Globus pallidus (tissue), 1 donor: ENCODE results near the gene PDE11A.
"Not testable (repeated sequence)": the region's sequence is repeated elsewhere in the genome, so short reads cannot be mapped to it uniquely, and the experiment has no call there.

Experiments used
- DNase-seq: peaks from one replicate; pipeline ENCODE4 v3.0.0-alpha.2; 2015; ENCODE audit warnings: low spot score

Gene PDE11A

GRCh38 chr2:177882501-177882900, 190.1 kb downstream of the PDE11A start:
- no peak for DNase-seq

DNA sequence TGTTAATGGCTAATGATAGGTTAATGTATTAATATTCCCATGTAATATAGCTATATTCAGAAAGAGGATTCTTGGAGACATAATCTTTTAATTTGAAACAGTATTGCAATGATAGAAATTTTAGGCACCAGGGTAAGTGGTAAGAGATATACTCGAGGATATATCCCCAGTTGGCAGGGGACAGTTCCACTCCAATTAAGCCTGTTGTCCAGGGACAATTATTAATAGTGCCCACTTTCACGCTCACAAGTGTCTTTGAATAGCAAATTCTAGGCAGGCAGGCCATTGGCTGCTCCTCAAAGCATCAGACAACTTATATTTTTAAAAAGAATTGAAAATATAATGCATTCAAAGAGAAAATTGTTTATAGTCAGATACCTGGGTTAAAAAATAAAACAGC, 190.7 kb downstream of the PDE11A start:
- DNase-seq = no peak

GRCh38 chr2:177881008-177881747, 191.4 kb downstream of the PDE11A start:
- DNase-seq = no peak

GRCh38 chr2:177880285-177880684, 192.3 kb downstream of the PDE11A start:
- DNase-seq = no peak

DNA sequence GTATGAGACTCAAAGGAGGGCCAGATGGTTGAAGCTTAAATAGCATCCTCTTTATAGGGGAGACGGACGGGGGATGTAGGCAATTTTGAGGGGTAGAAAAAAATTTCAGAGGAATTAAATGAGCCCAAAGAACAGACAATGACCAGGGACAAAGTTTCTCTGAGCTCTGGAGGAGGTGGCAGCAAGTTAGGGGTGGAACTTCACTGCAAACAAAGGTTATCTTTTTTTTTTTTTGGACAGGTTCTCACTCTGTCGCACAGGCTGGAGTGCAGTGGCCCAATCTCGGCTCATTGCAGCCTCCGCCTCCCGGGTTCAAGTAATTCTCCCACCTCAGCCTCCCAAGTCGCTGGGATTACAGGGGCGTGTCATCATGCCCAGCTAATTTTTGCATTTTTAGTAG, 195.6 kb downstream of the PDE11A start:
- DNase-seq = no peak

DNA sequence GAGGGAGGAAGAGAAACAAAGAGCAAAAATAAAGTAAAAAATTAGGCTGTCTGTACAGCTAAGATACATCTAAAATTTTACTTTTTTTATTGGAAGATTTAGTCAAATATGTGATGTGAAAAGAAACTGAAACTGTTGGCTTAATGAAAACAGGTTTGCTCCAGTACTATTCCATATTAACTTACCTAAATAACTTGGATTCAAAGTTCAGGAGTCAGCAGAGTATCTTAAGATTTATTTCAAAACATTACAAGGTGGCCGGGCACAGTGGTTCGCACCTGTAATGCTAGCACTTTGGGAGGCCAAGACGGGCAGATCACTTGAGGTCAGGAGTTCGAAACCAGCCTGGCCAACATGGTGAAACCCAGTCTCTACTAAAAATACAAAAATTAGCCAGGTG, 197.9 kb downstream of the PDE11A start:
- no peak for DNase-seq

- no peak for DNase-seq
These were observed 198.7 kb downstream of the PDE11A start for GRCh38 chr2:177873915-177874314.

DNA sequence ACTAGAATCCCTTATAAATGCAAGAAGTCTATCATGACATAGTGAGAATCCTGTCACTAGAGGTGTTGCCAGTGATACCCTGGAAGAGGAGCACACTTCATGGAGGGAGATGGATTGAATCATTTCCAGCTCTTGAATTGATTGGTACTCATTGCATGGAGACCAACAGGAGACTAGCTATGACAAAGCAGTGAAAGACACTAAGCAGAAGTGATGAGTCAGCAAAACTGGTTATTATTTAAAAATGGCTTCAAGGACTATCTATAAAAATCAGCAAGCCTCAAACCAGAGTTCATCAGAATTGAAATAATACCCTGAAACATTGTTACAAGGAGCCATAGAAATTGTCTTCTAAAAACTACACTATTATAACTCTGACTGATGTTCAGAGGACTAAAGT, 200.3 kb downstream of the PDE11A start:
- no peak for DNase-seq

GRCh38 chr2:177869912-177870311, 202.7 kb downstream of the PDE11A start:
- DNase-seq = no peak

GRCh38 chr2:177869209-177869608, 203.4 kb downstream of the PDE11A start:
- no peak for DNase-seq

DNA sequence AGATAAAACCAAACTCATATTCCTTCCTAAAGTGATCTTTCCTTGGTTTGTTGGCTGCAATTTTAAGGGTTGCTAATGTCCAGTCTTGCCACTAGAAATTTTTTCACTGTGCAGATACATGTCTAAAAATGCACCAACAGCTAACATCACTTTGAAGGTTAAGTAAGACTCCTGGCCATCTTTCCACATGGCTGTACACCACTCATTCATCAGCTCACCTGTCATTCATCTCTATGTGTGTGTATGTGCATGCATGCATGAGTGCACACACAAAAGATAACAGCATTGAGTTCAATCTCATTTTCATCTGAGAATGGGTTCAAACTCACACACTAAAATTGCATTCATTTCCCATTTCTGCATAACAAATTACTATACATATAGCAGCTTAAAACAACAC, 203.8 kb downstream of the PDE11A start:
- no peak for DNase-seq

- DNase-seq = no peak
These were observed 215.0 kb downstream of the PDE11A start for GRCh38 chr2:177857538-177857937.

DNA sequence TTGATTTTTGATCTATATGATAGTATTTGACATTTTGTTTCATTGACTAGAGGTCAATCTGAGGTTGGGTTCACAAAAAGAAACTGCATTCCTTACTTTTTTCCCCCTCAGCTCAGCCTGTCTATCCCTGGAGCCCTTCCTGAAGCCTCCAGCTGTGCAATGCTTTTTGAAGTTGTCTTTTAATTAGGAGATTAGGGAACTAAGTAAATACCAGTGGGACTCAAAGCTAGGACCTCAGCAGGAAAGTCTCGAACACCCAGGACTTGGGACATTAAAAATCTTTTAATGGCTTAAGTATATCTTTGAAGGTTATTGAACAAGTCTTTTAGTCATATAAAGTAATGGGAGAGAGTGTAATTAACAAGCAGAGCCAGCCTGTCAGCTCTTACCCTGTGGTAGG, 220.2 kb downstream of the PDE11A start:
- no peak for DNase-seq

GRCh38 chr2:177843188-177843587, 229.4 kb downstream of the PDE11A start:
- no peak for DNase-seq

DNA sequence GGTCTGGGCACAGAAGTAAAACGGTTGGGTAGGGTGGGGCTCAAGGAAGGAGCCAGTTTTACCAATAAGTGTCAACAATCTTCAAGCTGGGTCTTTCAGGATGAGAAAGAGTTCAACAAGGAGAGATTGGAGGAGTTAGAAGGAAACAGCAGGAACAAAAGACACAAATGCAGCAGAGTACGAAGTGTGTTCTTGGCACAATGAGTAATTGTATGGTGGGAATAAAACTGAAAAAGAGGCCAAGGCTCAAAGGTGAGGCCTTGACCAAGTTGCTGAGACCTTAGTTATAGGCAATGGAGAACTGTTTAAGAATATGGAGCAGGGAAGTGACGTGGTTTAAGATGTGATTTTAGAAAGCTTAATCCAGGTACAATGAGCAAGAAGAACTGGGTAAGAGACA, 230.3 kb downstream of the PDE11A start:
- DNase-seq = no peak

- not testable (repeated sequence) for DNase-seq
These were observed 237.0 kb downstream of the PDE11A start for GRCh38 chr2:177835418-177836204.

DNA sequence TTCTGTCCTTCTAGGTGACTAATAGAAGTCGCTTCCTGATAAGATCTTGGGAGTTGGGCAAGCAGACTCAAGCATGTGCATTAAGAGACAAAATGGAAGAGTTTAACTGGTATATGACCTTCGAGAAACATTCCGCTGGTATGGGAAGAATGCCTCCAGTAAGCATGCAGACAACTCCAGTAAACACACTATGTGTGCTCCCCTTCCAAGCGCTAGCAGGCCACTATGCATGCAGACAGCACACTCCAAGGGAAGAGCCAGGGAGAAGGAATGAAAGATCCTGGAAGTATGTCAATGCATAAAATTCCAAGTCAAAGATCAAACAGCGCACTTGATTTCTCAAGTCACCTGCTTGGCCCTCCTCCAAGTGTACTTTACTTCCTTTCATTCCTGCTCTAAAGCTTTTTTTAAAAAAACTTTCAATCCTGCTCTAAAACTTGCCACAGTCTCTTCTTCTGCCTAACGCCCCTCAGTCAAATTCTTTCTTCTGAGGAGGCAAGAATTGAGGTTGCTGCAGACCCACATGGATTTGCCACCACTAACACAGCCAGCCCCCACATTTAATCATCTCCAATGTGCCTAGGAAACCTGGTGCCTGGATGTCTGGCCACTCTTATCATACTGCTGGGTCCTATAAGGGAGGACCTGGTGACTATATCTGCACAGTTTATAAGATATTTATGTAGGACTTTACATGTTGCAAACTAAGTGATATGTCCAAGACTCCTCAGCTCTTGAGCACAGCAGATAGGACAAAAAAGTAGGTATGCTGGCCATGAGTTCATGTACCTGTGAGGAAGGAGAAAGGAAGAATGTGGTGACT, 239.8 kb downstream of the PDE11A start:
- DNase-seq = no peak

- DNase-seq = no peak
These were observed 241.6 kb downstream of the PDE11A start for GRCh38 chr2:177830881-177831386.

- DNase-seq = no peak
These were observed 244.0 kb downstream of the PDE11A start for GRCh38 chr2:177828557-177828956.

DNA sequence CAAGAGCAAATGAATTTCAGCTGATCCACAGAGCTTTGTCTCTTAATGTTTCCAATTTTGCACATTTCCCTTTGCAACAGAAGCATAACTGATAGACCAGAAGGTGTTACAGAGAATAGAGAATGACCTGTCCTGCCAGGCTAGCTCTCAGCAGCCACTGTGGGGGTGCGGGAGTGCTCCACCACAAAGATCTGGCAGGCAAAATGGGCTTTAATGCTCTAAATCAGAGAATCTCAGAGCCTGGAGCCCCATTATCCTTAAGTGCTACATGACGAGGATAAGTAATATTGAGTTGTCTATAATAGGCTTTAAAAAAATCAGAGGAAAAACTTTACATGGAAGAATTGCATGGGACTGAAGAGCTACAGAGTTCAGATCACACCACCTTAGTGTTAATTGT, 245.7 kb downstream of the PDE11A start:
- no peak for DNase-seq

DNA sequence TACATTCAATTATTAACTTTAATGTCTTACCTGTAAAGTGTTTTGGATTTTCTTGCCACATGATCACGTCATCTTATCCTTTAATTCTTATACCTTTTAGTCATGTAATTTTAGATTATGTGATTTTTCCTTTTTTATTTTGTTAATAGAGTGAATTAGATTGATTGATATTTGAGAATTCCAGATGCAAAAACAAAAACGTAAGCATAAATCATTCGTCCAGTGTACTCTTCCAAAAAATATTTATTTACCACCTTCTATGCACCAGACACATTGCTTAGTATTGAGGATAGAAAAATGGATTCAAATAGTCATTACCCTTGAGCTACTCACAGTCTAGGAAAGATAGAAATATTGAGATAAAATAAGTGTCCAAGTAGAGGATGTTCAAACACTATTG, 249.6 kb downstream of the PDE11A start:
- DNase-seq = no peak

DNA sequence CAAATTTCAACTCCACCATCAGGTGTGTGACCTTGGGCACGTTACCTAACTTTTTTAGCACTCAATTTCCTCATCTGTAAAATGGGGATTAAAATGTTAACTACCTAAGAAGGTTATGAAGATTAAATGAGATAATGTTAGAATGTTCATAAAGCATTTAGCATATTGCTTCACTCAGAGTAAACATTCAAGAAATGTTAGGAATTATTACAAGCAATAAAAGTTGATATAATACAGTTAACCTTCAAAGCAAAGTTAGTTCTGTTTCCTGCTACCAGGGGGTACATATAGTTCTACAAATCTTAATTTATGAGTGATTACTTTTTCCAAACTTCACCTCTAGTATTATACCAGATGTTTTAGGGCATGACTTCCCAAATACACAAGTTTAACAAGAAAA, 254.2 kb downstream of the PDE11A start:
- DNase-seq = no peak

GRCh38 chr2:177817300-177817699, 255.3 kb downstream of the PDE11A start:
- DNase-seq = no peak
